Nephron progenitor cell (in vitro differentiated cells): Measurements from ENCODE around the gene PRKCI.

Experiments
- DNase-seq: peaks from one replicate; pipeline ENCODE4 v3.0.0; 2021
- H3K27ac Mint-ChIP-seq: 2 replicates; pipeline ENCODE4 v1.8.0; 2021; ENCODE audit warnings: mild to moderate bottlenecking, moderate library complexity, mixed read lengths
- H3K27me3 Mint-ChIP-seq: 2 replicates; pipeline ENCODE4 v1.8.0; 2021; ENCODE audit warnings: mild to moderate bottlenecking, low read depth, mixed read lengths; ENCODE audit not compliant: poor library complexity
- H3K36me3 Mint-ChIP-seq: 2 replicates; pipeline ENCODE4 v1.8.0; 2021; ENCODE audit warnings: low read depth, mixed read lengths
- H3K4me1 Mint-ChIP-seq: 2 replicates; pipeline ENCODE4 v1.8.0; 2021; ENCODE audit warnings: mixed read lengths
- H3K4me3 Mint-ChIP-seq: 2 replicates; pipeline ENCODE4 v1.8.0; 2021; ENCODE audit warnings: mild to moderate bottlenecking, moderate library complexity, mixed read lengths
- H3K9me3 Mint-ChIP-seq: 2 replicates; pipeline ENCODE4 v1.8.0; 2021; ENCODE audit warnings: mild to moderate bottlenecking, moderate library complexity, mixed read lengths
- CTCF ChIP-seq: fragments of 200-600 bp; sonication (generic); IDR thresholded peaks from 2 replicates; pipeline ENCODE4 v1.5.0; 2021; ENCODE audit warnings: antibody characterized with exemption

PRKCI gene

DNA sequence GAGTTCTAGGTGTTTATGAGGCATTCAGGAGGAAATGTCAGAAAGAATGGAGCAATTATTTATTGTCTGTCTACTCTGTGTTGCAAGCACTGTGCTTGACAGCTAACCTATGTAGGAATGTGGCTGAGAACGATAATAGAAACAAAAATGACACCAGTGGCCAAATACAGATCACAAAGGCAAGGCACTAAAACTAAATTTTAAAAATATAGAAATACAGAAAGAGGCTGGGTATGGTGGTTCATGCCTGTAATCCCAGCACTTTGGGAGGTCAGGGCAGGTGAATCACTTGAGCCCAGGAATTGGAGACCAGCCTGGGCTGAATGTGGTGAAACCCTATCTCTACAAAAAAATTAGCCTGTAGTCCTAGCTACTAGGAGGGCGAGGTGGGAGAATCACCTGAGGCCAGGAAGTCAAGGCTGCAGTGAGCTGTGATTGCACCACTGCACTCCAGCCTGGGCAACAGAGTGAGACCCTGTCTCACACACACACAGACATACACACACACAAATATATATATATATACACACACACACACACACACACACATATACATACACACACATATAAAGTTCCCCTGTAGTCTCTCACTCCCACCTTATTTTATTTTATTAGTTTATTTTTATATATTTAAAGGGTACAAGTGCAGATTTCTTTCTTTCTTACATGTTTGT is 6.0 kb downstream of the PRKCI start:
- Mint-ChIP-seq H3K36me3 (peaks cover 28% of the 10 kb centered on the region), H3K9me3 (peaks cover 3% of the 10 kb centered on the region), H3K4me3 (no peak overlapping the region), H3K4me1 (peaks cover 39% of the 10 kb centered on the region), H3K27me3 (no peaks in the 10 kb centered on the region), H3K27ac (peak overlapping the region; percentile 9)
- no peak for DNase-seq
- no peak for TF ChIP-seq CTCF

DNA sequence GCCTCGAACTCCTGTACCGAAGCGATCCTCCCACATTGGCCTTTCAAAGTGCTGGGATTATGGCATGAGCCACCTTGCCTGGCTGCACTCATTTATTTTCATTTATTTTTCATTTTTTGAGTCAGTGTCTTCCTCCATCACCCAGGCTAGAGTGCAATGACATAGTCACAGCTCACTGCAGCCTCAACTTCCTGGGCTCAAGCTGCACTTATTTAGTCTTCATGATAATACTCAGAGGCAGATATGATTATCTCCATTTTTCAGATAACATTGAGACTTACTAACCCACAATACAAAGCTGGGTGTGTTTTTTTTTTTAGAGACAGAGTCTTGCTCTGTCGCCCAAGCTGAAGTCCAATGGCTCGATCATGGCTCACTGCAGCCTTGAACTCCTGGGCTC is 10.0 kb downstream of the PRKCI start:
- H3K27ac Mint-ChIP-seq = no peak overlapping the region
- DNase-seq = no peak
- peaks cover 8% of the 10 kb centered on the region for H3K4me1 Mint-ChIP-seq
- no peak for TF ChIP-seq CTCF
- no peak overlapping the region for H3K4me3 Mint-ChIP-seq
- H3K27me3 Mint-ChIP-seq = no peaks in the 10 kb centered on the region
- peaks cover 3% of the 10 kb centered on the region for H3K9me3 Mint-ChIP-seq
- H3K36me3 Mint-ChIP-seq = peaks cover 49% of the 10 kb centered on the region

GRCh38 chr3:170233530-170233929 is 11.3 kb downstream of the PRKCI start:
- no peaks in the 10 kb centered on the region for H3K4me1 Mint-ChIP-seq
- DNase-seq = no peak
- TF ChIP-seq CTCF = no peak
- no peak overlapping the region for H3K27ac Mint-ChIP-seq
- peaks cover 3% of the 10 kb centered on the region for H3K9me3 Mint-ChIP-seq
- H3K36me3 Mint-ChIP-seq = peaks cover 53% of the 10 kb centered on the region
- H3K4me3 Mint-ChIP-seq = no peak overlapping the region
- H3K27me3 Mint-ChIP-seq = no peaks in the 10 kb centered on the region

DNA sequence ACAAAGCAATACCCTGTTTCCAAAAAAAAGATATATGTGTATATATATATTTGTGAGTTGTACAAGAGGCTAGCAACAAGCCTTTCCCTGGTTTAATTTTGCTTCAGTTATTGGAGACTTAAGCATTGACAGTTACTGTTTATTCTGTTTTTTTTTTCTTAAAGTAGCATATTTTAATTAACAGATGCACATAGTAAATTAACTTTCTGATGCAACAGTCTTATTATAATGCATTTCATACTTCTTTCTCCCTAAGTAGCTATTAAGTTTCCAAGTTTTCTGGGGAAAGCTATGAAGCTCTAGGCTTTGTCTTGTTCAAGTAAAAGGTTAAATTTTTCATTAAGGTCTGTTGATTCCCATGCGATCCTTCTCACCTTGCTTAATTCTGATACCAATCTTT is 17.9 kb downstream of the PRKCI start:
- TF ChIP-seq CTCF = no peak
- no peaks in the 10 kb centered on the region for H3K9me3 Mint-ChIP-seq
- no peak for DNase-seq
- no peaks in the 10 kb centered on the region for H3K27me3 Mint-ChIP-seq
- peaks cover 53% of the 10 kb centered on the region for H3K36me3 Mint-ChIP-seq
- no peaks in the 10 kb centered on the region for H3K4me1 Mint-ChIP-seq
- no peak overlapping the region for H3K4me3 Mint-ChIP-seq
- H3K27ac Mint-ChIP-seq = no peak overlapping the region

DNA sequence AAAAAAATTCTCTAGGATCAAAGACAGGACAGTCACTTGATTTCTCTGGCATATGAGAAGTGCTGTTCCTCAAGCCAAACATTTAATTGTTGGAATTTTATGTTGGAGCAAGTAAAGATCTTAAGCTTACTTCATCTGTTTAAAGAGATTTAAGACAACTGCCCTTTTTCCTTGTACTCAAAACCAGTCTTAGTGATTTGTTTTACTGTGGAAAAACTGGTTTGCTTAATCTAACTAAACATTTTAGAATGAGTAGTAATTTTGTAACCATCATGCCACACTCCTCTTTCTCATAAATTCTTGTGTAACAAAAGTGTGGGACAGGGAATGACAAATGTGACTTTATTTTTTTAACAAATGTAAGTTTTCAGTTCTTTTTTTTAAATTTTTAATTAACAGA is 18.4 kb downstream of the PRKCI start:
- Mint-ChIP-seq H3K27me3 (no peaks in the 10 kb centered on the region), H3K9me3 (no peaks in the 10 kb centered on the region), H3K36me3 (peaks cover 55% of the 10 kb centered on the region), H3K4me1 (no peaks in the 10 kb centered on the region), H3K27ac (no peak overlapping the region), H3K4me3 (no peak overlapping the region)
- no peak for DNase-seq
- TF ChIP-seq CTCF = no peak

DNA sequence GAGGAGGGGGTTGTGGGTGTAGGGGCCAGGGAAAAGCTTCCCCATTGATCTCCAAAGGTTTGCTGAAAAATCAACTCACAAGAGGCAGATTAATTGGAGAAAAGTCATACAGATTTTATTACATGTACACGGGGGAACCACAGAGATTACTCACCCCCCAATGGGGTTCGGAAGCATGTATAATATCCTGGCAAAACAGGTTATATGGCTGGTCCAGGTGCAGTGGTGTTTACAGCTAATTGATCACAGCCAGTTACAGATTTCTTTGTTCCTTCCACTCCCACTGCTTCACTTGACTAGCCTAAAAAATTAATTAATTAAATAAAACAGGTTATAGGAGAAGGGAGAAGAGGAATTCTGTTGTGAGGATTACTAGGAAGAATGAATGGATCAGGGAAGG is 22.4 kb downstream of the PRKCI start:
- Mint-ChIP-seq H3K9me3 (no peaks in the 10 kb centered on the region), H3K27me3 (no peaks in the 10 kb centered on the region), H3K4me1 (no peaks in the 10 kb centered on the region), H3K4me3 (no peak overlapping the region), H3K27ac (no peak overlapping the region), H3K36me3 (peaks cover 62% of the 10 kb centered on the region)
- no peak for DNase-seq
- TF ChIP-seq CTCF = no peak
